Stimulated activated CD8-positive, alpha-beta memory T cell treated with anti-CD3 and anti-CD28 coated beads, Interleukin-7, amount 100 ng/mL, for 1 hour (primary cell): ENCODE data around the gene NR1I2.

ENCODE experiments used
- DNase-seq, 2 donors: peaks; one replicate each; pipeline ENCODE4 v3.0.0-alpha.2; 2020; ENCODE audit warnings: low read depth in 2 of 2

The NR1I2 gene

DNA sequence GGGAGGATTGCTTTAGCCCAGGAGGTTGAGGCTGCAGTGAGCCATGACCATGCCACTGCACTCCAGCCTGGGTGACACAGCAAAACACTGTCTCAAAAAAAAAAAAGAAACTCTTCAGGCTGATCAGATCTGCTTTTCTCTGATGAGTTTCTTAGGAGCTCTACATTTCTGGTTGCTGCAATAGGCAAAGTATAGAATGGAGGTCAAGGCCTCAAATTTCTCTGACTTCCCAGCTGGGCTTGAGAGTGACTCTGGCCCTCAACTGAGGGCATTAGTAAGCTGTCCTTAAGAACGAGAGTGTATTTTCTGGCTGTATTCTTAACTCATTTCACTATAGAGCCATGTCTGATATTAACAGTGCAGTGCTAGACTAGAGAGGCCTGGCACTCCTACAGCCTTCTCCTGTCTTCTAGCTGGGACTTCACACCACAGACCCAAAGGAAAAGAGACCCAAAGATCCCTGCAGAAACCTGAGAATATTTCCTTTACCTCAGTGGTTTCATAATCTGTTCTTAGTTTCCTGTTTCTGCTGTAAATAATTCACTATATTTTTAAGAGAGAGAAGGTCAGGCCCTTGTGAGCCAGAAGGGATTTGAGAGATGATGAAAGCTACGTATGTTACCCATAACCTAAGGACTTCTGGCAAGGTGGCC lies 2.0 kb upstream of the NR1I2 start:
- DNase-seq, result no peak

GRCh38 chr3:119782460-119782859 lies 559 bp downstream of the NR1I2 start:
- no peak for DNase-seq

GRCh38 chr3:119783255-119783654 lies 1.4 kb downstream of the NR1I2 start:
- no peak for DNase-seq

DNA sequence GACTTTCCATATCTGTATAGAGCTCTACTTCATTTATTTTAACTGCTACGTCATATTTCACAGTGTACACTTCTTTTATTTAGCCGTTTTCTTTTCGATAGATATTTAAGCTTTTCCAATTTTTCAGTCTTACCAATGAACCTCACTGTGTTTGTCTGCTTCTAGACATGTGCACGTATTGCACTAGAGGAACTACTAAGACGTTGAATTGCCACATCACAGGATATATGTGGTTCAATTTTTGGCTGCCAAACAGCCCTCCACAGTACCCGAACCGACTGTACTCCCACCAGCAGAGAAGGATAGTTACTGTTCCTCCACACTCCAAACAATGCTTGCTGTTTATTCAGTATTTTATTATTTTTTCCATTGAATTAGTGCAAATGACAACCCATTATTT lies 2.0 kb downstream of the NR1I2 start:
- no peak for DNase-seq

DNA sequence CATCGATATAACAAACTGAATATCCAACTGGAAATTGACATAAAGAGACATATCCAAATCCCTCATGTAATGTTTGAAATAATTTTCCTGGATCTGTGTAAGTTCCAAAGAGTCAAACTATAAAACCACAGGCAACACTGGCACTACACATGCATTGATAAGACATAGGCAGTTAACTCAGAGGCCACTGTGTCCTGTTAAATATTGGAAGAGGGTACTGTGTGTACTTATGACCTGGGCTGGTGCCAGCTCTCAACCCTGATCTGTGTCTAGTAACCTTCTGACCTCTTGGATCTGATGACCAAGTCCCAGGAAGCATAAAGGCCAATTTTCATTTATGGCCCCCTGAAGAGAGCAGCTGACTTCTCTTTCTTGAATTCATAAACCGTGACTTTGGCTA lies 4.5 kb downstream of the NR1I2 start:
- no peak for DNase-seq

DNA sequence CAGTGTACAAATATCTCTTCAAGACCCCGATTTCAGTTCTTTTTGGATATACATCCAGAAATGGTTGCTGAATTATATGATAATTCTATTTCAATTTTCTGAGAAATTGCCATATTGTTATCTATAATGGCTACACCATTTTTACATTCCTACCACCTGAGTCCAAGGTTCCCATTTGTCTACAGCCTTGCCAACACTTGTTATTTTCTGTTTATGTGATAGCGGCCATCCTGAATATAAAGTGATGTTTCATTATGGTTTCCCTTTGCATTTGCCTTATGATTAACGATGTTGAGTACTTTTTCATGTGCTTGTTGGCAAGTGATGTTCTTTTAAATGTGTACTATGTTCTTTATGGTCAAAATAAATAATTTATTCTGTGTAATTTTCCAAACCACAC lies 8.5 kb downstream of the NR1I2 start:
- DNase-seq, result no peak

- no peak for DNase-seq
Observed at GRCh38 chr3:119792270-119792669, 10.4 kb downstream of the NR1I2 start.

DNA sequence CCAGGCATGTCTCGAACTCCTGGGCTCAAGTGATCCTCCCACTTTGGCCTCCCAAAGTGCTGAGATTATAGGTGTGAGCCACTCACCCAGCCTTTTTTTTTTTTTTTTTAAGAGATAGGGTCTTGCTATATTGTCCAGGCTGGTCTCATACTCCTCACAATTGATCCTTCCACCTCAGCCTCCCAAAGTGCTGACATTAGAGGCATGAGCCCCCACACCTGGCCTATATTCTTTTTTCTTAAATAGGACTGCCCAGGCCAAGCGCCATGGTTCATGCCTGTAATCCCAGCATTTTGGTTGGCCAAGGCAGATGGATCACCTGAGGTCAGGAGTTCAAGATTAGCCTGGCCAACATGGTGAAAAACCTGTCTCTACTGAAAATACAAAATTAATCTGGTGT lies 12.5 kb downstream of the NR1I2 start:
- no peak for DNase-seq

GRCh38 chr3:119794971-119795612 lies 13.2 kb downstream of the NR1I2 start:
- DNase-seq, result no peak

- no peak for DNase-seq
Observed at GRCh38 chr3:119795849-119796248, 13.9 kb downstream of the NR1I2 start.

DNA sequence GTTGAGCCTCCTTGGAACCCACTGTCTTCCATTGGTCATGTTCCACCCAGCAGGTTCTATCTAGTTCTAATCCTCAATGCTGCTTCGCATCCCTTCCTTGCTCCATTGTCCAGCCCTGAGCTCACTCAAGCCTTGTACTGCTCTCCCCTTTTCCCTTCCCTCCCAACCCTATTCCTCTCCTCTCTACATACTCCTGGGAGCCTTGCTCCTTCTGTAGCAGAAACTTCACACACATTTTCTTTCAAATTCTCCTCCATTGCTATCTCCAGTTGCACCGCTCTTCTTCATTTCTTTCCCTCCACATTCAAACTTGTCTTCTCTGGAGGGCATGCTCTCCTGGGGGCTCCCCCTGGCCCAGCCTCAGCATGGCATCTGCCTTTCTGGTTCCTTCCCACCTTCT lies 14.5 kb downstream of the NR1I2 start:
- no peak for DNase-seq

- no peak for DNase-seq
Observed at GRCh38 chr3:119796785-119797184, 14.9 kb downstream of the NR1I2 start.

DNA sequence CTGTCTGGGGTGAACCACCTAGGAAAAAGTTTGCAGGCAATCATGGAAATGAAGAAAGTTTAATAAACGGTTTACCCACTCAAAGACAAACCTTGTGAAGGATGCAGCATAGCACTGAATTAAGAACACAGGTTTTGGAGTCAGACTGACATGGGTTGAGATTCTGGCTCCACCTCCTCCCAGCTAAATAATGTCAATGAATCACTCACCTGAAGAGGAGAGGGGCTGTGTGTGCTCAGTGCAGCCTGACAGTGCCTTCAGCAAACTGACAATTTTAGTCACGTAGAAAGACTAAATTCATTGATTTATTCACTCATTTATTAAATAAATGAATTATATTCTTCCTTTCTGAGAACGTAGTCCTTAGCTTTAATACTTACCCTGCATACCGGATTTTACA lies 18.9 kb downstream of the NR1I2 start:
- no peak for DNase-seq

- no peak for DNase-seq
Observed at GRCh38 chr3:119808244-119808643, 26.3 kb downstream of the NR1I2 start.

GRCh38 chr3:119808843-119809242 lies 26.9 kb downstream of the NR1I2 start:
- no peak for DNase-seq

GRCh38 chr3:119809249-119810017 lies 27.5 kb downstream of the NR1I2 start:
- DNase-seq, result no peak

DNA sequence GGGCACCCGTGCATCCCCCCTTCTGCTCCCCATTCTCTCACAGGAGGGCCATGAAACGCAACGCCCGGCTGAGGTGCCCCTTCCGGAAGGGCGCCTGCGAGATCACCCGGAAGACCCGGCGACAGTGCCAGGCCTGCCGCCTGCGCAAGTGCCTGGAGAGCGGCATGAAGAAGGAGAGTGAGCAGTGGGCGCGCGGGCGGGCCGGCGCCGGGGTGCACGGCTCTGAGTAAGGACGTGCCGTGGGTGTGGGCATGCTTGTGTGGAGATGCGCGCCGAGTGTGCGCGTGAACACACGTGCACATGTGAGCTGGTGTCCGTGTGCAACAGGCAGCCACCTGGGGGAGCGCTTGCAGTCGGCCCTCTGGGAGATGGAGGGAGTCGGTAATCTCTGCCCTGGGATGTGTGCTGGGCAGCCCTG lies 28.1 kb downstream of the NR1I2 start:
- peak; percentile 12 for DNase-seq

- DNase-seq, result no peak
Observed at GRCh38 chr3:119812491-119813058, 30.7 kb downstream of the NR1I2 start.

DNA sequence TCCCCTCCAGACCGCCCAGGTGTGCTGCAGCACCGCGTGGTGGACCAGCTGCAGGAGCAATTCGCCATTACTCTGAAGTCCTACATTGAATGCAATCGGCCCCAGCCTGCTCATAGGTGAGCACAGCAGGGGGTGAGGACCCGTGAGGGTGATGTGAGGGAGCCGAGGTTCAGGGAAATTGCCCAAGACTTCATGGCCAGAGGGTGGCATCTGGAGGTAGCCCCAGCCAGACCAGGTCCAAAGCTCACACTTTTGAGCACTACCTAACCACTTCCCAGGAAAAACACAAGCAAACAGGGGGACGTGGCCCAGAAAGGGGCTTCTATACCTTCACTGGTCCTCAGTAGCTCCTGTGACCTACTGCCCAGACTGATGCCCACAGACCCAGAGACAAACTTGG lies 33.8 kb downstream of the NR1I2 start:
- DNase-seq, result no peak

- DNase-seq, result no peak
Observed at GRCh38 chr3:119817071-119817470, 35.2 kb downstream of the NR1I2 start.

- no peak for DNase-seq
Observed at GRCh38 chr3:119817583-119818363, 35.9 kb downstream of the NR1I2 start.

- DNase-seq, result no peak
Observed at GRCh38 chr3:119818937-119819336, 37.0 kb downstream of the NR1I2 start.
